ENCODE results near the gene XPO6.

DNA sequence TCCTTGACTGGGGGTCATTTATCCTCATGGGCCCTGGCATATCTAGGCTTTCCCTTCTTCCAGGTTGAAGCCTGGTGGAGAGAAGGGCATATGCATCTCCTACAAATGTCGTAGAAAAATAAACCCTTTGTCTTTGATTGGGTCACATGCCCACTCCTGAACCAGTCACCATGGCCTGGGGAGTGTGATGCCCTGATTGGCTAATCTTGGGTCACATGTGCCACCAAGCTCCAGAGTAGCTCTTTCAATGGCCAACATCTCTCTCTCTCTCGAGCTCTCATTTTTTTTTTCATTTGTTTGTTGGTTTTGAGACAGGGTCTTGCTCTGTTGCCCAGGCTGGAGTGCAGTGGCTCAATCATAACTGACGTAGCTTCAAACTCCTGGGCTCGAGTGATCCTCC lies 5.6 kb upstream of the XPO6 start:
- TF ChIP-seq GABPA (IDR thresholded peaks at IDR 0.05; ENCODE audit: low read depth) (no peak), EP300 (IDR thresholded peaks at IDR 0.05; ENCODE audit: borderline replicate concordance in 1 of 2, low read depth in 1 of 2, low read length in 1 of 2) (no peak), CTCF (IDR thresholded peaks at IDR 0.05) (no peak), TCF12 (IDR thresholded peaks at IDR 0.05) (no peak), SIN3A (IDR thresholded peaks at IDR 0.05; ENCODE audit: borderline replicate concordance, low read depth, low read length) (no peak)
- TF ChIP-seq, protein P1, sequence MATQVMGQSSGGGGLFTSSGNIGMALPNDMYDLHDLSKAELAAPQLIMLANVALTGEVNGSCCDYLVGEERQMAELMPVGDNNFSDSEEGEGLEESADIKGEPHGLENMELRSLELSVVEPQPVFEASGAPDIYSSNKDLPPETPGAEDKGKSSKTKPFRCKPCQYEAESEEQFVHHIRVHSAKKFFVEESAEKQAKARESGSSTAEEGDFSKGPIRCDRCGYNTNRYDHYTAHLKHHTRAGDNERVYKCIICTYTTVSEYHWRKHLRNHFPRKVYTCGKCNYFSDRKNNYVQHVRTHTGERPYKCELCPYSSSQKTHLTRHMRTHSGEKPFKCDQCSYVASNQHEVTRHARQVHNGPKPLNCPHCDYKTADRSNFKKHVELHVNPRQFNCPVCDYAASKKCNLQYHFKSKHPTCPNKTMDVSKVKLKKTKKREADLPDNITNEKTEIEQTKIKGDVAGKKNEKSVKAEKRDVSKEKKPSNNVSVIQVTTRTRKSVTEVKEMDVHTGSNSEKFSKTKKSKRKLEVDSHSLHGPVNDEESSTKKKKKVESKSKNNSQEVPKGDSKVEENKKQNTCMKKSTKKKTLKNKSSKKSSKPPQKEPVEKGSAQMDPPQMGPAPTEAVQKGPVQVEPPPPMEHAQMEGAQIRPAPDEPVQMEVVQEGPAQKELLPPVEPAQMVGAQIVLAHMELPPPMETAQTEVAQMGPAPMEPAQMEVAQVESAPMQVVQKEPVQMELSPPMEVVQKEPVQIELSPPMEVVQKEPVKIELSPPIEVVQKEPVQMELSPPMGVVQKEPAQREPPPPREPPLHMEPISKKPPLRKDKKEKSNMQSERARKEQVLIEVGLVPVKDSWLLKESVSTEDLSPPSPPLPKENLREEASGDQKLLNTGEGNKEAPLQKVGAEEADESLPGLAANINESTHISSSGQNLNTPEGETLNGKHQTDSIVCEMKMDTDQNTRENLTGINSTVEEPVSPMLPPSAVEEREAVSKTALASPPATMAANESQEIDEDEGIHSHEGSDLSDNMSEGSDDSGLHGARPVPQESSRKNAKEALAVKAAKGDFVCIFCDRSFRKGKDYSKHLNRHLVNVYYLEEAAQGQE (IDR thresholded peaks at IDR 0.05; ENCODE audit: low read depth, low read length) = no peak
